Measurements from ENCODE around the gene DAAM1.

DAAM1 gene

DNA sequence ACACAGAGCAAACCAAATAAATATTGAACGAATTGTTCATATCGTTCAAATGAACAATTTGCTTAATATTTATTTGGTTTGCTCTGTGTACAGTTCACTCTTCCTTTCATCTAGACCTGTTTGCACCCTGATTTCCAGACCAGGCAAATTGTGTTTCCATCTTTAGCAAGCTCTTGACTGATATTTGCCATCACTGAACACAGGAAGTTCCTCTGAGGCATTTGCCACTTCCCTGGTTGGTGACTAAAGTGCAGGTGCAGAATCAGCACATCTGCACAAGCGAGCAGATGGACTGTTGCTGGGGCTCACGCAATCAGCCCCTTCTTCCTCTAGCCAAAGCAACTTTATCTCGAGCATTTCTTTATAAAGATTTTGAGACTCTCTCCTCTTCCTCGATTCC, 112.9 kb downstream of the DAAM1 start:
- H3K4me3 ChIP-seq (ENCODE audit: low read depth, low read length) = no peak overlapping the region
- TF ChIP-seq, protein P1, sequence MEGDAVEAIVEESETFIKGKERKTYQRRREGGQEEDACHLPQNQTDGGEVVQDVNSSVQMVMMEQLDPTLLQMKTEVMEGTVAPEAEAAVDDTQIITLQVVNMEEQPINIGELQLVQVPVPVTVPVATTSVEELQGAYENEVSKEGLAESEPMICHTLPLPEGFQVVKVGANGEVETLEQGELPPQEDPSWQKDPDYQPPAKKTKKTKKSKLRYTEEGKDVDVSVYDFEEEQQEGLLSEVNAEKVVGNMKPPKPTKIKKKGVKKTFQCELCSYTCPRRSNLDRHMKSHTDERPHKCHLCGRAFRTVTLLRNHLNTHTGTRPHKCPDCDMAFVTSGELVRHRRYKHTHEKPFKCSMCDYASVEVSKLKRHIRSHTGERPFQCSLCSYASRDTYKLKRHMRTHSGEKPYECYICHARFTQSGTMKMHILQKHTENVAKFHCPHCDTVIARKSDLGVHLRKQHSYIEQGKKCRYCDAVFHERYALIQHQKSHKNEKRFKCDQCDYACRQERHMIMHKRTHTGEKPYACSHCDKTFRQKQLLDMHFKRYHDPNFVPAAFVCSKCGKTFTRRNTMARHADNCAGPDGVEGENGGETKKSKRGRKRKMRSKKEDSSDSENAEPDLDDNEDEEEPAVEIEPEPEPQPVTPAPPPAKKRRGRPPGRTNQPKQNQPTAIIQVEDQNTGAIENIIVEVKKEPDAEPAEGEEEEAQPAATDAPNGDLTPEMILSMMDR (IDR thresholded peaks at IDR 0.05; ENCODE audit: low read depth, low read length) = no peak

DNA sequence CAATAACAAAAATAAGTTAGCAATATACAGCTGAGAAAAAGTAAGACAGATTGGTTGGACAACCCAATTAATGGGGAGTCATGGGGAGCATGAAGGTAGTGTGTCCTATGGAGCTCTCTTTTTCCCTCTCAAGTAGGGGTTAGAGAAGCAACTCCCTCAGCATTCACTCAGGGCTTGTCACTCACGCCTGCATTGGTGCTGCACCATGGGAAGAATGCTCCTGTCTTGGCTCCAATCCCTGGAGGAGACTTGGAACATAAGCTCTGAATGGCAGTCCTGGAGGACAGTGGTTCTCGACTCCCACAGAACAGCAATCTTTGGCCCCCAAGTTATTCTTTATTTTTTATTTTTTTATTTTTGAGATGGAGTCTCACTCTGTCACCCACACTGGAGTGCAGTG, 113.8 kb downstream of the DAAM1 start:
- TF ChIP-seq, protein P1 (IDR thresholded peaks at IDR 0.05; ENCODE audit: low read depth, low read length) = no peak
- no peak overlapping the region for H3K4me3 ChIP-seq (ENCODE audit: low read depth, low read length)

DNA sequence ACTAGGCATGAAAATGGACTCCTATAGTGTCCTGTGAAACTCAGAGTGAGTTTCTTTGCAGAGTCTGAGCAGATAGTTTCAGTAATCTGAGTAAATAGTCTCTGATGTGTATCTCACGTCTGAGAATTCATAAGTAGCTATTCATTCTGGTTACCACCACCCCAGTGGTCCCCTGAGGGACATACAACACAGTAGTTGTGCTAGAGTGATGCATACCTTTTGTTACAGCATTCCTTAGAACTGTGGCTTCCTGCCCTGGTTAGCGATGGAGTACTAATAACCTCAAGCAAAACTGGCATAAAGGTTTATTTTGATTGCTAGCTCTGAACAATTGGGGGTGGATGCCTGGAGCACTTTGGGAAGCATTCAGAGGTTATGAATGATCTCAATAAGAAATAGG, 114.7 kb downstream of the DAAM1 start:
- no peak overlapping the region for H3K4me3 ChIP-seq (ENCODE audit: low read depth, low read length)
- TF ChIP-seq, protein P1 (IDR thresholded peaks at IDR 0.05; ENCODE audit: low read depth, low read length) = no peak

DNA sequence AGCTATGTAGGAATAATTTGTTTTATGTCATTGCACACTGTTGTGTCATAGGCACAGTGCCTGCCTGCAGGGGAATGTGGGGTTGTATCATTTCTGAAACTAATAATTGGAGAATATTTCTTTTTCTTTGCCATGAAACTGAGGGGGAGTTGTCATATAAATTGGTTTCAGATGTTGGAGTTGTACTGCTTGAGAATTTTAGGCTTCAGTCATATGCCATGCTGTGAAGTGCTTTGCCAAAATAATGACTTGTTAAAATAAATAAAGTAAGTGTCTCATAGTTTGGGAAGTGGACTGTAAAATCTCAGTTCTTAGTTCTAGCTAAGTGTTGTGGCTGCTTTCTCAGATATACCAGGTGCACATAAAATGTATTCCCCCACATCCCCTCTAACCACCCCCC, 116.8 kb downstream of the DAAM1 start:
- no peak overlapping the region for H3K4me3 ChIP-seq (ENCODE audit: low read depth, low read length)
- TF ChIP-seq, protein P1 (IDR thresholded peaks at IDR 0.05; ENCODE audit: low read depth, low read length) = no peak

DNA sequence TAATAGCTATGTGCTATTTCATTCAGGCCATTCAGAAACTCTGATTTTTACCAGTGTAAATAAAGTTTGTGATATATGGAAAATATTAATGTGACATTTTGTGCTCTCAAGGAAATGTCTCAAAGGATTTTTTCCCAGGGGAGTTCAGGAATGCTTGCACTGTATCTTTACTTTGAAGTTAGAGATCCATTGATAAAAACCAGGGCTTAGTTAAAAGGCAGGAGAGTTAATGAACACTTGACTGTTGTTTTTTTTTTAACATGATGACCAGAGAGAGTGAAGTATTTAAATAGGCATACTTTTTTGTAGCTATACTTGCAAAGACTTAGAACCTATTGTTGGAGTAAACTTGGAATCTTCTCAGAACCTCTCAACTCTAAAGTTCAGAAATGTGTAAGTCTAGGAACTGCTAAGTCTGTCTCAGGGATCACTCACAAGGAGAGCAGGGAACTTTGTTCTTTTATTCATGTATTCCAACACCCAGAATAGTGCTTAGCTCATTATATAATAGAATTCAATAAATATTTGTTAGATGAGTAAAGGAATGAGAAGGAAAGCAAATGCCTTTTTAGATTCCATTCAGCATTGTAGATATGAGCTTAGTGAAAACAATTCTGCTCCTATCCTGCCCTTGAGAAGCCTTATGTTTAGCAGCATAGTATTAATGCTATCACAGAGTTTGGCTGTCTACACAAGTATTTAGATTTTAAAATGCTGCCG, 117.5 kb downstream of the DAAM1 start:
- TF ChIP-seq, protein P1 (IDR thresholded peaks at IDR 0.05; ENCODE audit: low read depth, low read length) = no peak
- H3K4me3 ChIP-seq (ENCODE audit: low read depth, low read length) = no peak overlapping the region

DNA sequence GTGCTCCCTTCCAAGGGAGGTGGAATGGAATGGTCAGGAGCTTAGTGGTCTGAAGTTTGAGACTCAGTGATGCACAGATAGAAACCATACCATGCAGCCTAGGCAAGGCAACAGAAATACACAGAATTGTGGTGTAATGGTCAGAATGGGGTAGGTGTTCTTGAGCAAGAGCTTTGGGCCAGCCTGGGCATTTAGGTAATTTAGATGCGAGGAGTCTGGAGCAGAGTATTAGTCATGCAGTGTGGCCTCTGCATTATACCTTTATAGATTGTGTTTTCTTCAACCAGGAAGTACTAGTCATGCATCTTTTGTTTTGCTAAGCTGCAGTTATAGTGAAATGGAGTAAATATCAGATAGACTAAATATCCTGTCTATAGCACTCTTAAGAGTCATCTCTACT, 118.3 kb downstream of the DAAM1 start:
- TF ChIP-seq, protein P1 (IDR thresholded peaks at IDR 0.05; ENCODE audit: low read depth, low read length) = no peak
- no peak overlapping the region for H3K4me3 ChIP-seq (ENCODE audit: low read depth, low read length)

DNA sequence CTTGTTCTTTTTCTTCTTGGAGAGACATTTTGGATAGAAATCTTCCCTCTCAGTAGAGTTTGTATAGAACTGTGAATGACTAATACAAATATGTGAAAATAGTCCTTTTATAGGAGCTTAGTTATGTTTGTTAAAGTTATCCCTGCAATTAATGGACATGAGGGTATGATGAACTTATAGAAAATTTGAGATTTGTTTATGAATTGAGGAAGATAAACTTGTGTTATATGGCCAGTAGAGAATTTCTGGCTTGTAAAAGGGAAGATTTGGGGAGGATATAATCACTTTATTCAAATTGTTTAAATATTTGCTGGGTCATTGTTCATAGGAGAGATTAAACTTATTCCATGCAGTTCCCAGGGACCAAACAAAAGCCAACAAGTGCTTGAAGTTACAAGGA, 119.6 kb downstream of the DAAM1 start:
- no peak overlapping the region for H3K4me3 ChIP-seq (ENCODE audit: low read depth, low read length)
- TF ChIP-seq, protein P1 (IDR thresholded peaks at IDR 0.05; ENCODE audit: low read depth, low read length) = no peak

Measured in WI38 (cell line).